Skeletal muscle satellite cell (primary cell): ENCODE data around the gene ZNF48.

Source experiments
- H3K27me3 ChIP-seq: 2 replicates; pipeline ENCODE4 v1.7.0; 2013; ENCODE audit warnings: low read length; ENCODE audit not compliant: control insufficient read depth, insufficient read depth
- H3K36me3 ChIP-seq: 2 replicates; pipeline ENCODE4 v1.7.0; 2013; ENCODE audit warnings: mild to moderate bottlenecking, control low read depth, low read length; ENCODE audit not compliant: insufficient read depth
- H3K4me1 ChIP-seq: 2 replicates; pipeline ENCODE4 v1.7.0; 2013; ENCODE audit warnings: low read length; ENCODE audit not compliant: control insufficient read depth, insufficient read depth
- H3K4me2 ChIP-seq: 2 replicates; pipeline ENCODE4 v1.7.0; 2013; ENCODE audit warnings: mild to moderate bottlenecking, low read length
- H3K4me3 ChIP-seq: 2 replicates; pipeline ENCODE4 v1.7.0; 2013; ENCODE audit warnings: low read length
- H3K9ac ChIP-seq: 2 replicates; pipeline ENCODE4 v1.7.0; 2013; ENCODE audit warnings: mild to moderate bottlenecking, low read depth, low read length, moderate library complexity
- H3K9me3 ChIP-seq: replicated peaks from 2 replicates; pipeline ENCODE4 v1.7.0; 2013; ENCODE audit warnings: mild to moderate bottlenecking, control low read depth, low read length

Gene ZNF48

GRCh38 chr16:30372725-30373124, 22.5 kb upstream of the ZNF48 start:
- H3K4me2 ChIP-seq, result no peak overlapping the region
- H3K9ac ChIP-seq, result no peak overlapping the region
- peaks cover 26% of the 10 kb centered on the region for H3K4me1 ChIP-seq
- no peaks in the 10 kb centered on the region for H3K27me3 ChIP-seq
- H3K9me3 ChIP-seq, result no peaks in the 10 kb centered on the region
- H3K36me3 ChIP-seq, result no peaks in the 10 kb centered on the region
- H3K4me3 ChIP-seq, result no peak overlapping the region

GRCh38 chr16:30374538-30374937, 20.7 kb upstream of the ZNF48 start, which contains the start of gene MYL11:
Gene MYL11, plus strand, starts transcription at chr16:30374802. Its CDS starts 56 bp downstream, at chr16:30374858.
- Histone ChIP-seq H3K9ac (no peak within 1 kb of the TSS), H3K4me1 (peaks cover 27% of the 10 kb centered on the region), H3K9me3 (no peaks in the 10 kb centered on the region), H3K4me3 (no peak within 1 kb of the TSS), H3K36me3 (no peaks in the 10 kb centered on the region), H3K27me3 (no peaks in the 10 kb centered on the region), H3K4me2 (no peak within 1 kb of the TSS)

GRCh38 chr16:30375864-30376263, 19.4 kb upstream of the ZNF48 start:
- H3K36me3 ChIP-seq, result no peaks in the 10 kb centered on the region
- H3K4me3 ChIP-seq, result no peak overlapping the region
- H3K4me1 ChIP-seq, result peaks cover 27% of the 10 kb centered on the region
- H3K4me2 ChIP-seq, result no peak overlapping the region
- no peaks in the 10 kb centered on the region for H3K27me3 ChIP-seq
- no peaks in the 10 kb centered on the region for H3K9me3 ChIP-seq
- no peak overlapping the region for H3K9ac ChIP-seq

- H3K9ac ChIP-seq, result no peak overlapping the region
- H3K4me1 ChIP-seq, result peaks cover 22% of the 10 kb centered on the region
- no peak overlapping the region for H3K4me3 ChIP-seq
Measured at GRCh38 chr16:30376461-30376902, 18.7 kb upstream of the ZNF48 start.

GRCh38 chr16:30377050-30377811, 18.0 kb upstream of the ZNF48 start:
- Histone ChIP-seq H3K36me3 (no peaks in the 10 kb centered on the region), H3K27me3 (no peaks in the 10 kb centered on the region), H3K9ac (peak overlapping the region; percentile 98), H3K9me3 (no peaks in the 10 kb centered on the region), H3K4me3 (peak overlapping the region; percentile 92), H3K4me2 (peak overlapping the region; percentile 97), H3K4me1 (peaks cover 17% of the 10 kb centered on the region)

More at GRCh38 chr16:30376461-30376902, 18.7 kb upstream of the ZNF48 start:
- Histone ChIP-seq H3K4me2 (no peak overlapping the region), H3K9me3 (no peaks in the 10 kb centered on the region), H3K27me3 (no peaks in the 10 kb centered on the region), H3K36me3 (no peaks in the 10 kb centered on the region)

- Histone ChIP-seq H3K36me3 (no peaks in the 10 kb centered on the region), H3K9me3 (no peaks in the 10 kb centered on the region), H3K4me1 (peaks cover 17% of the 10 kb centered on the region), H3K27me3 (no peaks in the 10 kb centered on the region), H3K9ac (peak overlapping the region; percentile 98), H3K4me2 (peak overlapping the region; percentile 97), H3K4me3 (peak overlapping the region; percentile 92)
Measured at GRCh38 chr16:30377812-30378235, 17.4 kb upstream of the ZNF48 start.

- peak overlapping the region; percentile 98 for H3K9ac ChIP-seq
- peak overlapping the region; percentile 92 for H3K4me3 ChIP-seq
- peaks cover 17% of the 10 kb centered on the region for H3K4me1 ChIP-seq
- no peaks in the 10 kb centered on the region for H3K9me3 ChIP-seq
- H3K27me3 ChIP-seq, result no peaks in the 10 kb centered on the region
- H3K36me3 ChIP-seq, result no peaks in the 10 kb centered on the region
- H3K4me2 ChIP-seq, result peak overlapping the region; percentile 100
Measured at GRCh38 chr16:30378236-30379157, 16.7 kb upstream of the ZNF48 start.

- Histone ChIP-seq H3K9me3 (no peaks in the 10 kb centered on the region), H3K4me3 (peak overlapping the region; percentile 92), H3K27me3 (no peaks in the 10 kb centered on the region), H3K4me1 (peaks cover 17% of the 10 kb centered on the region), H3K36me3 (no peaks in the 10 kb centered on the region), H3K4me2 (peak overlapping the region; percentile 100), H3K9ac (peak overlapping the region; percentile 87)
Measured at GRCh38 chr16:30379158-30379783, 15.9 kb upstream of the ZNF48 start.

GRCh38 chr16:30380072-30380802, 15.0 kb upstream of the ZNF48 start:
- no peak overlapping the region for H3K9ac ChIP-seq
- no peak overlapping the region for H3K4me3 ChIP-seq
- H3K36me3 ChIP-seq, result no peaks in the 10 kb centered on the region
- H3K27me3 ChIP-seq, result no peaks in the 10 kb centered on the region
- H3K9me3 ChIP-seq, result no peaks in the 10 kb centered on the region
- H3K4me1 ChIP-seq, result peaks cover 17% of the 10 kb centered on the region
- no peak overlapping the region for H3K4me2 ChIP-seq

- Histone ChIP-seq H3K27me3 (no peaks in the 10 kb centered on the region), H3K36me3 (no peaks in the 10 kb centered on the region), H3K4me2 (no peak overlapping the region), H3K9ac (no peak overlapping the region), H3K4me1 (peaks cover 17% of the 10 kb centered on the region), H3K9me3 (no peaks in the 10 kb centered on the region), H3K4me3 (no peak overlapping the region)
Measured at GRCh38 chr16:30380803-30381208, 14.4 kb upstream of the ZNF48 start.
